Measurements from ENCODE around the gene CIRBP.

DNA sequence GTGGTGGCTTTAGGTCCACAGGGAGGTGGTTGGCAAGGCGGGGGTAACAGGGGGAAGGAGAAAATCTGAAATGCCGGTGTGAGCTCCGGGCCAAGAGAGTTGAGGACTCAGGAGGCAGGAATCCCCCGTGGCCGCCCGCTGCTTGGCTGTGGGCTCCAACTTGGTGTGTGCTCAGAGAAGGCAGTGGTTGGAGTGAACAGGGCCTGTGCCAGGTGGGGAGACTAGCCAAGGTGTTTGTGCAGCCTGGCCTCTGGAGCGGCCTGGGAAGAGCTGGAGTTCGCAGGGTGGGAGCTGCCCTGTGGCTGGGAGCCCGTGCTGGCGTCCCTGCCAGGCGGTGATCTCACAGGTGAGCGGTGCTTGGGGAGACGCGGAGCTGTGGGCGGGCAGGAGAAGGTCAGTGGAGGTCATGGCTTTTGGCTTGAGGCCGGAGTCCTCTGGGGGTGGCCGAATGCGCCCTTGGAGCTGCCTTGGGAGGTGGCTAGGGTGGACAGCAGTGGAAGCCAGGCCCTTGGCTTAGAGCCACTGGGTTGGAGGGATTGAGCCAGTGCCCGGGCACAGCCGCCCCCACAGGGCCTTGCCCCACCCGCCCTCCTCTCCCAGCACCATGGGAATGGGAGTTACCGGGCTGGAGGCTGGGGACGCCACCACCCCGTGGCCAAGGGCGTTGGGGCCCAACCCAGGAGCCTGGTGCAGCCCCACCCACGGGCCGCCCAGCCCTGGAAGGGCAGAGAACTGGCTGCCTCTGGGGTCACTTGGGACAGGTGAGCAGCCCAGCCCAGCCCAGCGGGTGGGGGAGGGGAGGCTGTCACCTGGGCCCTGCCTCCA, 7.1 kb upstream of the CIRBP start:
- TF ChIP-seq, protein P1, sequence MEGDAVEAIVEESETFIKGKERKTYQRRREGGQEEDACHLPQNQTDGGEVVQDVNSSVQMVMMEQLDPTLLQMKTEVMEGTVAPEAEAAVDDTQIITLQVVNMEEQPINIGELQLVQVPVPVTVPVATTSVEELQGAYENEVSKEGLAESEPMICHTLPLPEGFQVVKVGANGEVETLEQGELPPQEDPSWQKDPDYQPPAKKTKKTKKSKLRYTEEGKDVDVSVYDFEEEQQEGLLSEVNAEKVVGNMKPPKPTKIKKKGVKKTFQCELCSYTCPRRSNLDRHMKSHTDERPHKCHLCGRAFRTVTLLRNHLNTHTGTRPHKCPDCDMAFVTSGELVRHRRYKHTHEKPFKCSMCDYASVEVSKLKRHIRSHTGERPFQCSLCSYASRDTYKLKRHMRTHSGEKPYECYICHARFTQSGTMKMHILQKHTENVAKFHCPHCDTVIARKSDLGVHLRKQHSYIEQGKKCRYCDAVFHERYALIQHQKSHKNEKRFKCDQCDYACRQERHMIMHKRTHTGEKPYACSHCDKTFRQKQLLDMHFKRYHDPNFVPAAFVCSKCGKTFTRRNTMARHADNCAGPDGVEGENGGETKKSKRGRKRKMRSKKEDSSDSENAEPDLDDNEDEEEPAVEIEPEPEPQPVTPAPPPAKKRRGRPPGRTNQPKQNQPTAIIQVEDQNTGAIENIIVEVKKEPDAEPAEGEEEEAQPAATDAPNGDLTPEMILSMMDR (IDR thresholded peaks at IDR 0.05), result no peak
- TF ChIP-seq POLR2A (IDR thresholded peaks at IDR 0.05), result no peak
